Measurements from ENCODE around the gene MNT.

- no peak for TF ChIP-seq CTCF (IDR thresholded peaks at IDR 0.05)
- TF ChIP-seq POLR2A (IDR thresholded peaks at IDR 0.05): no peak
Observed at GRCh38 chr17:2370211-2370589, 30.7 kb downstream of the MNT start.
